H1 (cell line): ENCODE measurements around the gene GPANK1. TPM values are rescaled to one million over a fixed set of nuclear protein-coding genes. Genes with fewer than 3 reads are reported as not detected.
A peak's percentile ranks its signal among the peaks of the same experiment; 100 is the strongest.

Source experiments
- CTCF ChIA-PET: fragments of 300-600 bp; sonication (Branson Sonifier 250); formaldehyde crosslinking; loops from one replicate; lab custom pipeline; 2021; ENCODE audit not compliant: partially characterized antibody; lab: Charles Lee
- POLR2A ChIA-PET: fragments of 300-600 bp; sonication (Branson Sonifier 250); formaldehyde crosslinking; loops from one replicate; lab custom pipeline; 2021; ENCODE audit warnings: inconsistent platforms; ENCODE audit not compliant: partially characterized antibody; lab: Charles Lee
- DNase-seq, 2 experiments: peaks; one replicate each; pipeline versions ENCODE4 v3.0.0 to v3.0.0-alpha.2; 2010 to 2022; ENCODE audit warnings: low spot score in 2 of 2, low read depth in 1 of 2, mixed read lengths in 1 of 2
- FAIRE-seq: peaks from 2 replicates; lab custom pipeline; 2011; peaks lifted over from hg19 to GRCh38; lab: Jason Lieb, UNC
- H2AFZ ChIP-seq: 2 replicates; pipeline ENCODE4 v1.8.1; 2012; ENCODE audit warnings: low read length, inconsistent platforms
- H2AK5ac ChIP-seq: 2 replicates; pipeline ENCODE4 v1.6.1; 2013; ENCODE audit warnings: low read depth, low read length
- H2BK120ac ChIP-seq: replicated peaks from 2 replicates; pipeline ENCODE3; 2013; ENCODE audit warnings: low read depth, low read length, inconsistent platforms
- H2BK12ac ChIP-seq: 2 replicates; pipeline ENCODE4 v1.6.1; 2013; ENCODE audit warnings: low read depth, low read length
- H2BK15ac ChIP-seq: 2 replicates; pipeline ENCODE4 v1.6.1; 2013; ENCODE audit warnings: low read length
- H2BK20ac ChIP-seq: 2 replicates; pipeline ENCODE4 v1.6.1; 2013; ENCODE audit warnings: low read length
- H2BK5ac ChIP-seq: 2 replicates; pipeline ENCODE4 v1.6.1; 2013; ENCODE audit warnings: low read depth, low read length
- H3K14ac ChIP-seq: 2 replicates; pipeline ENCODE4 v1.6.1; 2013; ENCODE audit warnings: inconsistent platforms; ENCODE audit not compliant: insufficient read length
- H3K18ac ChIP-seq: 2 replicates; pipeline ENCODE4 v1.6.1; 2013; ENCODE audit warnings: low read length; ENCODE audit errors: extremely low read depth
- H3K23ac ChIP-seq: 2 replicates; pipeline ENCODE4 v1.6.1; 2013; ENCODE audit warnings: inconsistent platforms; ENCODE audit not compliant: insufficient read length
- H3K23me2 ChIP-seq: 2 replicates; pipeline ENCODE4 v1.6.1; 2013; ENCODE audit warnings: low read depth, low read length
- H3K27ac ChIP-seq: 2 replicates; pipeline ENCODE4 v1.6.1; 2011; ENCODE audit warnings: low read depth, low read length, inconsistent platforms
- H3K27me3 ChIP-seq, 4 experiments: replicated peaks in 1 of 4; 1 replicate in 1 of 4; 2 replicates in 3 of 4; pipeline versions ENCODE4 v1.6.1 to v1.8.1; 2011 to 2013; ENCODE audit warnings: low read length in 3 of 4, mild to moderate bottlenecking in 3 of 4, inconsistent platforms in 2 of 4, mixed read lengths in 2 of 4, moderate library complexity in 1 of 4; ENCODE audit not compliant: control insufficient read depth in 3 of 4, insufficient read depth in 3 of 4; ENCODE audit errors: extremely low read depth in 1 of 4
- H3K36me3 ChIP-seq, 4 experiments: 2 replicates each; pipeline versions ENCODE4 v1.6.1 to v1.8.1; 2011 to 2013; ENCODE audit warnings: mild to moderate bottlenecking in 4 of 4, low read length in 3 of 4, moderate library complexity in 2 of 4, control low read depth in 1 of 4, inconsistent platforms in 1 of 4; ENCODE audit not compliant: insufficient read depth in 4 of 4, control insufficient read depth in 2 of 4
- H3K4ac ChIP-seq: replicated peaks from 2 replicates; pipeline ENCODE3; 2013; ENCODE audit warnings: low read length, low read depth, mixed read lengths, inconsistent platforms; ENCODE audit not compliant: insufficient read length
- H3K4me1 ChIP-seq, 4 experiments: replicated peaks in 1 of 4; 1 replicate in 1 of 4; 2 replicates in 3 of 4; pipeline versions ENCODE4 v1.6.1 to v1.8.1; 2011 to 2013; ENCODE audit warnings: low read length in 3 of 4, inconsistent platforms in 2 of 4, mixed read lengths in 1 of 4; ENCODE audit not compliant: insufficient read depth in 4 of 4, control insufficient read depth in 3 of 4
- H3K4me2 ChIP-seq, 2 experiments: 2 replicates each; pipeline versions ENCODE4 v1.6.1 to v1.8.1; 2011 to 2013; ENCODE audit warnings: low read depth in 2 of 2, low read length in 2 of 2, control low read depth in 1 of 2, inconsistent platforms in 1 of 2, mild to moderate bottlenecking in 1 of 2; ENCODE audit not compliant: insufficient read depth in 1 of 2
- H3K4me3 ChIP-seq, 4 experiments: fragments of 200-600, 300-600 bp in 1 of 4; sonication (generic), shearing (Covaris generic), sonication (Bioruptor Twin) in 1 of 4; 2 replicates each; pipeline versions ENCODE4 v1.5.1 to v1.8.1; 2011 to 2016; ENCODE audit warnings: low read length in 4 of 4, low read depth in 3 of 4, control low read depth in 2 of 4, inconsistent platforms in 2 of 4, mild to moderate bottlenecking in 2 of 4, mixed read lengths in 1 of 4, moderate library complexity in 1 of 4; ENCODE audit not compliant: insufficient read depth in 2 of 4; ENCODE audit errors: extremely low read depth in 1 of 4
- H3K56ac ChIP-seq: replicated peaks from 2 replicates; pipeline ENCODE3; 2013; ENCODE audit warnings: low read depth, mild to moderate bottlenecking, mixed read lengths, low read length, inconsistent platforms; ENCODE audit not compliant: insufficient read length
- H3K79me1 ChIP-seq: 2 replicates; pipeline ENCODE4 v1.6.1; 2013; ENCODE audit warnings: low read depth, low read length, control low read depth
- H3K79me2 ChIP-seq, 2 experiments: 2 replicates each; pipeline versions ENCODE4 v1.6.1 to v1.8.1; 2012 to 2013; ENCODE audit warnings: low read length in 2 of 2, mild to moderate bottlenecking in 2 of 2, inconsistent platforms in 1 of 2; ENCODE audit not compliant: insufficient read depth in 2 of 2, control insufficient read depth in 1 of 2
- H3K9ac ChIP-seq, 4 experiments: replicated peaks in 1 of 4; 1 replicate in 1 of 4; 2 replicates in 3 of 4; pipeline versions ENCODE4 v1.6.1 to v1.8.1; 2011 to 2013; ENCODE audit warnings: low read depth in 3 of 4, low read length in 3 of 4, control low read depth in 2 of 4, mild to moderate bottlenecking in 2 of 4, moderate library complexity in 2 of 4, inconsistent platforms in 1 of 4; ENCODE audit errors: extremely low read depth in 1 of 4
- H3K9me3 ChIP-seq, 2 experiments: 2 replicates each; pipeline versions ENCODE4 v1.6.1 to v1.8.1; 2012 to 2013; ENCODE audit warnings: mild to moderate bottlenecking in 2 of 2, moderate library complexity in 2 of 2, control low read depth in 1 of 2, inconsistent platforms in 1 of 2, low read depth in 1 of 2, low read length in 1 of 2, mixed read lengths in 1 of 2; ENCODE audit not compliant: insufficient read depth in 2 of 2
- H4K20me1 ChIP-seq, 2 experiments: replicated peaks in 1 of 2; 2 replicates each; pipeline versions ENCODE3 to v1.8.1; 2011 to 2013; ENCODE audit warnings: inconsistent platforms in 2 of 2, low read length in 2 of 2, mild to moderate bottlenecking in 1 of 2; ENCODE audit not compliant: insufficient read depth in 2 of 2, control insufficient read depth in 1 of 2
- H4K5ac ChIP-seq: 2 replicates; pipeline ENCODE4 v1.6.1; 2013; ENCODE audit warnings: low read length, low read depth, mixed read lengths, inconsistent platforms; ENCODE audit not compliant: insufficient read length
- H4K8ac ChIP-seq: 2 replicates; pipeline ENCODE4 v1.8.0; 2013; ENCODE audit warnings: mild to moderate bottlenecking, moderate library complexity, low read length, inconsistent platforms; ENCODE audit not compliant: insufficient read depth; ENCODE audit errors: extremely low read depth
- H4K91ac ChIP-seq: replicated peaks from 2 replicates; pipeline ENCODE3; 2013; ENCODE audit warnings: low read length, mixed read lengths, inconsistent platforms; ENCODE audit not compliant: insufficient read length
- POLR2AphosphoS5 ChIP-seq: IDR thresholded peaks from 2 replicates; pipeline ENCODE4 v1.6.1; 2011; ENCODE audit warnings: low read depth, low read length
- SRF ChIP-seq: IDR thresholded peaks from 2 replicates; pipeline ENCODE4 v1.6.1; 2011; ENCODE audit warnings: mild to moderate bottlenecking, low read depth, low read length, moderate library complexity
- TAF7 ChIP-seq: optimal IDR thresholded peaks from 2 replicates; pipeline ENCODE3; 2011; ENCODE audit warnings: low read depth, mild to moderate bottlenecking, inconsistent platforms, low read length, moderate library complexity, borderline replicate concordance
- WGBS, 2 experiments: shearing (Covaris generic) in 1 of 2; methylation state at CpG; one replicate each; pipeline versions ENCODE4 v1.1.6 to v1.1.7; 2013 to 2015; ENCODE audit warnings: low lambda C conversion rate in 2 of 2, mixed read lengths in 2 of 2, inconsistent platforms in 1 of 2, low coverage in 1 of 2, missing lambda C conversion rate in 1 of 2; ENCODE audit not compliant: insufficient replicate concordance in 2 of 2, insufficient coverage in 1 of 2, insufficient read length in 1 of 2; ENCODE audit errors: extremely low coverage in 1 of 2, missing lambda C conversion rate in 1 of 2; 5-methylcytosine and 5-hydroxymethylcytosine counted together
- polyA plus RNA-seq, 7 experiments: library from polyadenylated mRNA; depleted of rRNA in 3 of 7; stranded (reverse) in 5 of 7; unstranded in 2 of 7; fragments of >200 nt in 5 of 7; fragments of 200-250 nt in 2 of 7; gene quantifications; 1 replicate in 5 of 7; 2 replicates in 1 of 7; 4 replicates in 1 of 7; pipeline versions ENCODE4 v1.2.1 to v1.2.3, GENCODE V29; 2011 to 2013; ENCODE audit warnings: missing spikeins in 2 of 7, mixed read lengths in 2 of 7
- total RNA-seq: library from RNA; stranded (reverse); fragmentation: NEBNext Ultra II Directional; extraction: Animal tissue kit (Norgen Biotek cat#: 25700); gene quantifications from 2 replicates; pipeline ENCODE4 v1.2.1, GENCODE V29; 2021
- TF ChIP-seq, protein P1 (sequence below): IDR thresholded peaks from 2 replicates; pipeline ENCODE4 v1.6.1; 2011; ENCODE audit warnings: low read length, improper control_type of control experiment

GPANK1 gene
- total and polyA plus RNA-seq, 2 of the 8 experiments (the other 6 are each of a cell fraction or from before 2014, with no cell fraction given) = 24.5 to 30.2 TPM

- POLR2A ChIA-PET = interaction anchor here (1.2 to 25.5 kb wide), 12 partner anchors 8 to 179 kb away, joined by 3 to 883 read pairs (median 8); partner anchors contain the start of genes AIF1, C6orf47, CSNK2B and DDX39B
Measured at GRCh38 chr6:31655349-31656237, 9.2 kb downstream of the GPANK1 start, which contains the start of gene APOM. TSS of gene APOM (plus strand) at chr6:31655894. CDS start at chr6:31655967, 73 bp downstream.

More at GRCh38 chr6:31655349-31656237, 9.2 kb downstream of the GPANK1 start, which contains the start of gene APOM:
- no peak within 1 kb of the TSS for H3K23ac ChIP-seq
- H3K4me3 ChIP-seq = no peak within 1 kb of the TSS
- H2BK5ac ChIP-seq = no peak within 1 kb of the TSS
- no peak within 1 kb of the TSS for H2BK12ac ChIP-seq
- H3K18ac ChIP-seq = no peak within 1 kb of the TSS
- no peak within 1 kb of the TSS for H4K91ac ChIP-seq
- 86% methylated on average over 8 of the region's 8 CpGs; no CpG with 5 or more reads in 1 of the 2 experiments for WGBS, 2 experiments
- DNase-seq (no peak), FAIRE-seq (no peak)
- peaks cover 9% of the 10 kb centered on the region for H3K79me1 ChIP-seq
- no peak within 1 kb of the TSS for H2AFZ ChIP-seq
- H3K36me3 ChIP-seq = peaks cover 0 to 4% (median 0%) of the 10 kb centered on the region in 4 experiments; a peak in 1 of 8 replicates
- H3K27me3 ChIP-seq = no peaks in the 10 kb centered on the region
- H3K4me2 ChIP-seq = no peak within 1 kb of the TSS
- H3K9ac ChIP-seq = no peak within 1 kb of the TSS
- TF ChIP-seq SRF (no peak), POLR2AphosphoS5 (0 out of 2 replicates have a peak, but pooled peaks have one; percentile 33), TAF7 (no peak)
- TF ChIP-seq, protein P1, sequence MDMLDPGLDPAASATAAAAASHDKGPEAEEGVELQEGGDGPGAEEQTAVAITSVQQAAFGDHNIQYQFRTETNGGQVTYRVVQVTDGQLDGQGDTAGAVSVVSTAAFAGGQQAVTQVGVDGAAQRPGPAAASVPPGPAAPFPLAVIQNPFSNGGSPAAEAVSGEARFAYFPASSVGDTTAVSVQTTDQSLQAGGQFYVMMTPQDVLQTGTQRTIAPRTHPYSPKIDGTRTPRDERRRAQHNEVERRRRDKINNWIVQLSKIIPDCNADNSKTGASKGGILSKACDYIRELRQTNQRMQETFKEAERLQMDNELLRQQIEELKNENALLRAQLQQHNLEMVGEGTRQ = no peak
- peaks cover 4 to 35% of the 10 kb centered on the region in 2 experiments; a peak in 3 of 4 replicates for H3K79me2 ChIP-seq
- no peak within 1 kb of the TSS for H3K14ac ChIP-seq
- no peak within 1 kb of the TSS for H3K4ac ChIP-seq
- CTCF ChIA-PET = interaction anchor here (1.0 to 5.2 kb wide), 5 partner anchors 9 to 117 kb away, joined by 3 to 38 read pairs (median 4); partner anchors contain the start of genes CSNK2B and GPANK1
- H3K23me2 ChIP-seq = peaks cover 10% of the 10 kb centered on the region
- H2BK120ac ChIP-seq = no peak within 1 kb of the TSS
- no peak within 1 kb of the TSS for H2AK5ac ChIP-seq
- H2BK20ac ChIP-seq = no peak within 1 kb of the TSS
- H3K27ac ChIP-seq = no peak within 1 kb of the TSS
- H4K5ac ChIP-seq = no peak within 1 kb of the TSS
- H3K9me3 ChIP-seq = no peaks in the 10 kb centered on the region
- peaks cover 0 to 12% (median 3%) of the 10 kb centered on the region in 4 experiments; a peak in 4 of 7 replicates for H3K4me1 ChIP-seq
- H4K8ac ChIP-seq = no peak within 1 kb of the TSS
- H2BK15ac ChIP-seq = no peak within 1 kb of the TSS
- no peak within 1 kb of the TSS for H3K56ac ChIP-seq
- H4K20me1 ChIP-seq = peaks cover 0 to 5% of the 10 kb centered on the region in 2 experiments
